Sigmoid colon (tissue), 4 donors: ENCODE results near the gene GRM4.

Experiments
- EP300 ChIP-seq, 4 donors: sonication (generic); formaldehyde crosslinking; IDR thresholded peaks; one replicate each; pipeline ENCODE4 v1.6.1; 2017; ENCODE audit warnings: antibody characterized with exemption in 4 of 4
- POLR2A ChIP-seq, 2 donors: fragments of 450-650 bp; IDR thresholded peaks; one replicate each; pipeline ENCODE4 v1.6.1; 2016; ENCODE audit warnings: antibody characterized with exemption in 2 of 2, mild to moderate bottlenecking in 2 of 2, moderate library complexity in 2 of 2
- TF ChIP-seq, protein P1 (sequence below), 4 experiments: fragments of 450-650 bp in 3 of 4; fragments of 200-600 bp in 1 of 4; IDR thresholded peaks; one replicate each; pipeline ENCODE4 v1.5.1; 2016 to 2019; ENCODE audit warnings: antibody characterized with exemption in 4 of 4, mild to moderate bottlenecking in 3 of 4, moderate library complexity in 2 of 4

DNA sequence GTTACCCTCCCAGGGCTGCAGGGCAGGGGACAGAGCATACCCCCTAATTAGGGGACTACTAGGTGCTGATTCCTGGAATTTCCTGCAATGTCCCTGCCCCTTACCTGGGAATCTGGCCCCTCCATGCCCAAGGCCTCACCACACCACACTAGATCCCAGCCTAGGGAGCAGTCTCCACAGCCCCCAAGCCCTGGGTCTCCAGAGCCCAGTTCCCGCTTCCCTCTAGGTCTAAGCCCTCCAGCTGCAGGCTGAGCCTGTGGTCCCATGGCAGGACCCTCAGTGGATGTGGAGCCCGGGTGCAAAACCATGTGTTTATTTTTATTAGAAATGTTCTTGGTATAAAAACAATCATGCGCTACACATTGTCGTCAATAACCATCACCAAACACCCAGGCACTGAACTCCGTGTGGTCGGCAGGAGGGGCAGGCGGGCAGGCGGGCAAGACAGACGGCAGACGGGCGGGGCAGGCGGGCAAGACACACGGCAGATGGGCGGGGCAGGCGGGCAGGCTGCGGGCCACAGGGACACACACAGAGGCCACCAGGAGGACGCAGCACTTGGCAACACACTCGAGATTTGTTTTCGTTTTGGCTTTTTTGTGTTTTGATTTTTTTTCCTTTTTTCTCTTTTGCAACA lies 124.2 kb downstream of the GRM4 start:
- TF ChIP-seq, protein P1, sequence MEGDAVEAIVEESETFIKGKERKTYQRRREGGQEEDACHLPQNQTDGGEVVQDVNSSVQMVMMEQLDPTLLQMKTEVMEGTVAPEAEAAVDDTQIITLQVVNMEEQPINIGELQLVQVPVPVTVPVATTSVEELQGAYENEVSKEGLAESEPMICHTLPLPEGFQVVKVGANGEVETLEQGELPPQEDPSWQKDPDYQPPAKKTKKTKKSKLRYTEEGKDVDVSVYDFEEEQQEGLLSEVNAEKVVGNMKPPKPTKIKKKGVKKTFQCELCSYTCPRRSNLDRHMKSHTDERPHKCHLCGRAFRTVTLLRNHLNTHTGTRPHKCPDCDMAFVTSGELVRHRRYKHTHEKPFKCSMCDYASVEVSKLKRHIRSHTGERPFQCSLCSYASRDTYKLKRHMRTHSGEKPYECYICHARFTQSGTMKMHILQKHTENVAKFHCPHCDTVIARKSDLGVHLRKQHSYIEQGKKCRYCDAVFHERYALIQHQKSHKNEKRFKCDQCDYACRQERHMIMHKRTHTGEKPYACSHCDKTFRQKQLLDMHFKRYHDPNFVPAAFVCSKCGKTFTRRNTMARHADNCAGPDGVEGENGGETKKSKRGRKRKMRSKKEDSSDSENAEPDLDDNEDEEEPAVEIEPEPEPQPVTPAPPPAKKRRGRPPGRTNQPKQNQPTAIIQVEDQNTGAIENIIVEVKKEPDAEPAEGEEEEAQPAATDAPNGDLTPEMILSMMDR (IDR thresholded peaks at IDR 0.05): no peak
- TF ChIP-seq POLR2A (IDR thresholded peaks at IDR 0.05): no peak
- TF ChIP-seq EP300 (IDR thresholded peaks at IDR 0.05): no peak
